ENCODE measurements around the gene JMJD4. TPM values are rescaled to one million over a fixed set of nuclear protein-coding genes. Genes with fewer than 3 reads are reported as not detected.

JMJD4 gene
- total RNA-seq, 3 donors from 2014 or later (not counting 1 experiment from before 2014, with no cell fraction given), result 8.8 to 12.4 (median 12.3) TPM

DNA sequence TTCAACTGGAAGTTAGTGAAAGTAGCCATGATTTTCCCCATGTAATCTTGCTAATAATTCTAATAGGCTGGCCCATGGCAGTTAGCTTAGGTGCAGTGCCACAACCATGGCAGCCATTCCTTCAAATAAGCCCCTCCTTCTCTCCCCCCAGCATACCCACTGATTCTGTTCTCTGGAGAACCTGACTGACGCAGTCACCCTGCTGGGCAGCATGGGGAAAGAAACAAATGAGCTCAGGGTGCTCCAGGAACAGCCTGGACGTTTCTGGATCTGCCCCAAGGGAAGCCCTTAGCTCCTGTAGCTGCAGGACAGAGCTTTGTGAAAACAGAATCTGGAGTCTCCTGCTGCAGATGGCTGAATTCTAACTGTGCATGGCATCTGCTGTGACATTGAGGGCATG is 22.7 kb upstream of the JMJD4 start:
- no peak overlapping the region for H3K4me3 ChIP-seq (ENCODE audit: low read length)
- WGBS (ENCODE audit: insufficient coverage), result 92% methylated on average over 2 of the region's 2 CpGs

DNA sequence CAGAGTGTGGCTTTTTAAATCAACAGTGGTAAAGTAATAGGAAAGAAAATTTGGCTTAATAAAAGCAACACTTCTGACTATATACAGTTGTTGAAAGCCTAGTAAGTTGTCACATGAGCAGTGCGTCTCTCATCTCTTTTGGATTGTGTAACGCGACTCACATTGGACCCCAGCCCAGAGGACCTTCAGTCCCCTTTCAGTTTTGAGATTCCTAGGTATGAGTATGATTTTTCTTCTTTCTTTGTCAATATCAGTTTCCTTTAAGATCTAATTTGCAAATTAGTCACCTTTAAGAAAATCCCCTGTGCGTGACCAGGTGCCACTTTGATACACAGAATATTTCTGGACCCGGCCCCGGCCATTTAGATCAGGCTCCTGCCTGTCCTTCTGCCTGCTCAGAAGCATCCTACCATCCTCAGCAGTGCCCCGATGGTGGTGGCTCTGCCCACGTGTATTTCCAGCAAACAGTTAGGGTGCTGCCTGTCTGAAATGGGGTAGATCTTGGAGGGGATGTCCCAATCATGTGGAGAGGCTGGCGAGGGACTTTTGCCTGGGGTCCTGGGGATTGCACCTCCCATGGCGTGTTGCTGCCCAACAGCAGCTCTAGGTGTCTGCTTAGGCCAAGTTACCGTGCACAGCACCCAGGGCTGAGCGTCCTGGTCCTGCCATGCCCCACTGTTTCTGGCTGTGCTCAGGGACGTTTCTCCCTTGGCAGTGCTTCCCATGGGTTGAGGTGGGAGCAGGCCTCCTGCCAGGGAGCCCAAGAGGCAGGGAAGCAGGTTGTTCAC is 21.3 kb upstream of the JMJD4 start:
- no peak for DNase-seq
- WGBS (ENCODE audit: insufficient coverage), result 86% methylated on average over 13 of the region's 13 CpGs
- H3K27me3 Mint-ChIP-seq (ENCODE audit: low read depth in 2 of 2), result peaks cover 0 to 3% of the 10 kb centered on the region in 2 donors
- intact Hi-C loops (cut with micrococcal nuclease), result no loop called here
- no peak overlapping the region for H3K4me3 Mint-ChIP-seq
- peaks cover 25% of the 10 kb centered on the region for H3K36me3 ChIP-seq (ENCODE audit: control insufficient read depth, insufficient read depth, low read length)
- TF ChIP-seq CTCF (IDR thresholded peaks at IDR 0.05), result no peak
- H3K27ac ChIP-seq (ENCODE audit: low read length), result no peak overlapping the region
- no peaks in the 10 kb centered on the region for H3K9me3 ChIP-seq (ENCODE audit: control insufficient read depth, insufficient read depth, low read length)
- no peaks in the 10 kb centered on the region for H3K9me3 Mint-ChIP-seq
- H3K36me3 Mint-ChIP-seq, result peaks cover 7% of the 10 kb centered on the region
- H3K4me3 ChIP-seq (ENCODE audit: low read length), result no peak overlapping the region
- peaks cover 11 to 16% of the 10 kb centered on the region in 2 donors for H3K4me1 Mint-ChIP-seq
- no peaks in the 10 kb centered on the region for H3K27me3 ChIP-seq (ENCODE audit: control insufficient read depth, insufficient read depth, low read length)
- H3K4me1 ChIP-seq (ENCODE audit: control insufficient read depth, insufficient read depth, low read length), result peaks cover 2% of the 10 kb centered on the region
- H3K27ac Mint-ChIP-seq, result no peak overlapping the region
- ATAC-seq, result no peak

More for the DNA sequence above, 22.7 kb upstream of the JMJD4 start:
- Mint-ChIP-seq H3K4me3 (no peak overlapping the region), H3K36me3 (peaks cover 7% of the 10 kb centered on the region), H3K27ac (no peak overlapping the region), H3K27me3 (ENCODE audit: low read depth in 2 of 2) (peaks cover 0 to 3% of the 10 kb centered on the region in 2 donors), H3K4me1 (peaks cover 22 to 23% of the 10 kb centered on the region in 2 donors), H3K9me3 (no peaks in the 10 kb centered on the region)
- H3K9me3 ChIP-seq (ENCODE audit: control insufficient read depth, insufficient read depth, low read length), result no peaks in the 10 kb centered on the region
- ATAC-seq, result no peak
- no peak for TF ChIP-seq CTCF (IDR thresholded peaks at IDR 0.05)
- intact Hi-C loops (cut with micrococcal nuclease), result no loop called here
- peaks cover 25% of the 10 kb centered on the region for H3K36me3 ChIP-seq (ENCODE audit: control insufficient read depth, insufficient read depth, low read length)
- H3K27ac ChIP-seq (ENCODE audit: low read length), result no peak overlapping the region
- peaks cover 16% of the 10 kb centered on the region for H3K4me1 ChIP-seq (ENCODE audit: control insufficient read depth, insufficient read depth, low read length)
- no peaks in the 10 kb centered on the region for H3K27me3 ChIP-seq (ENCODE audit: control insufficient read depth, insufficient read depth, low read length)
- DNase-seq, result no peak

GRCh38 chr1:227754958-227755357 is 19.9 kb upstream of the JMJD4 start:
- H3K36me3 Mint-ChIP-seq, result no peaks in the 10 kb centered on the region
- intact Hi-C loops (cut with micrococcal nuclease), result no loop called here

More at GRCh38 chr1:227754958-227755357, 19.9 kb upstream of the JMJD4 start:
- Histone ChIP-seq H3K9me3 (ENCODE audit: control insufficient read depth, insufficient read depth, low read length) (no peaks in the 10 kb centered on the region), H3K4me1 (ENCODE audit: control insufficient read depth, insufficient read depth, low read length) (no peaks in the 10 kb centered on the region), H3K27me3 (ENCODE audit: control insufficient read depth, insufficient read depth, low read length) (no peaks in the 10 kb centered on the region), H3K27ac (ENCODE audit: low read length) (no peak overlapping the region), H3K36me3 (ENCODE audit: control insufficient read depth, insufficient read depth, low read length) (peaks cover 28% of the 10 kb centered on the region), H3K4me3 (ENCODE audit: low read length) (no peak overlapping the region)
- H3K27me3 Mint-ChIP-seq (ENCODE audit: low read depth in 2 of 2), result no peaks in the 10 kb centered on the region
- DNase-seq, result no peak
- no peak for ATAC-seq
- H3K4me3 Mint-ChIP-seq, result no peak overlapping the region
- H3K27ac Mint-ChIP-seq, result no peak overlapping the region
- WGBS (ENCODE audit: insufficient coverage), result 94% methylated on average over 4 of the region's 4 CpGs
- TF ChIP-seq CTCF (IDR thresholded peaks at IDR 0.05), result no peak
- peaks cover 7% of the 10 kb centered on the region in 2 donors for H3K4me1 Mint-ChIP-seq
- H3K9me3 Mint-ChIP-seq, result no peaks in the 10 kb centered on the region
